ENCODE measurements around the gene AOX1. TPM values are rescaled to one million over a fixed set of nuclear protein-coding genes. Genes with fewer than 3 reads are reported as not detected.
"Not testable (repeated sequence)": the region's sequence is repeated elsewhere in the genome, so short reads cannot be mapped to it uniquely, and the experiment has no call there.

Gene AOX1
- total RNA-seq, 4 donors from 2014 or later = 47.2 to 144 (median 69.8) TPM

DNA sequence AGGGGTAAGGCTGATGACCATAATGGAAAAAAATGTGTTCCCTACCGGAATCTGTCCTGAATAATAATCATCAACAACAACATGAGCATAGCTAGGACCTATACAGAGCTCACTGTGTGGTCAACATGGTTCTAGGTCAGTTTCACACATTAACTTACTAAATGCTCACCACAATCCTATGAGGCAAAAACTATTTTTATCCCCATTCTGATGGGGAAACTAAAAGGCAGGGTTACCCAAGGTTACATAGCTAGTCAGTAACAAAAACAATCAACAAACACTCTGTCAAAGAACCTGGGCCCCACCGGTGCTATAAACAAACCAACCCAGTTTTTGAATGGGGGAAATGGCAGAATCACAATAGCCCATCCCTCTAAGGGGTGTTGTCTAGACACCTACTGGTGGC lies 40.1 kb downstream of the AOX1 start:
- 74 to 75% methylated on average over 2 of the region's 2 CpGs for WGBS, 2 donors
- H3K4me3 ChIP-seq (replicated peaks in 1 of 3) = no peak overlapping the region
- no peak overlapping the region for H3K27ac ChIP-seq
- no peaks in the 10 kb centered on the region for H3K4me1 ChIP-seq
- no peak for DNase-seq
- intact Hi-C loops (cut with DNase I) = no loop called here
- TF ChIP-seq POLR2A (IDR thresholded peaks at IDR 0.05) = no peak
- TF ChIP-seq, protein P1, sequence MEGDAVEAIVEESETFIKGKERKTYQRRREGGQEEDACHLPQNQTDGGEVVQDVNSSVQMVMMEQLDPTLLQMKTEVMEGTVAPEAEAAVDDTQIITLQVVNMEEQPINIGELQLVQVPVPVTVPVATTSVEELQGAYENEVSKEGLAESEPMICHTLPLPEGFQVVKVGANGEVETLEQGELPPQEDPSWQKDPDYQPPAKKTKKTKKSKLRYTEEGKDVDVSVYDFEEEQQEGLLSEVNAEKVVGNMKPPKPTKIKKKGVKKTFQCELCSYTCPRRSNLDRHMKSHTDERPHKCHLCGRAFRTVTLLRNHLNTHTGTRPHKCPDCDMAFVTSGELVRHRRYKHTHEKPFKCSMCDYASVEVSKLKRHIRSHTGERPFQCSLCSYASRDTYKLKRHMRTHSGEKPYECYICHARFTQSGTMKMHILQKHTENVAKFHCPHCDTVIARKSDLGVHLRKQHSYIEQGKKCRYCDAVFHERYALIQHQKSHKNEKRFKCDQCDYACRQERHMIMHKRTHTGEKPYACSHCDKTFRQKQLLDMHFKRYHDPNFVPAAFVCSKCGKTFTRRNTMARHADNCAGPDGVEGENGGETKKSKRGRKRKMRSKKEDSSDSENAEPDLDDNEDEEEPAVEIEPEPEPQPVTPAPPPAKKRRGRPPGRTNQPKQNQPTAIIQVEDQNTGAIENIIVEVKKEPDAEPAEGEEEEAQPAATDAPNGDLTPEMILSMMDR (IDR thresholded peaks at IDR 0.05) = no peak
- H3K36me3 ChIP-seq = no peaks in the 10 kb centered on the region
- H3K27me3 ChIP-seq = no peaks in the 10 kb centered on the region
- H3K9me3 ChIP-seq = no peaks in the 10 kb centered on the region

DNA sequence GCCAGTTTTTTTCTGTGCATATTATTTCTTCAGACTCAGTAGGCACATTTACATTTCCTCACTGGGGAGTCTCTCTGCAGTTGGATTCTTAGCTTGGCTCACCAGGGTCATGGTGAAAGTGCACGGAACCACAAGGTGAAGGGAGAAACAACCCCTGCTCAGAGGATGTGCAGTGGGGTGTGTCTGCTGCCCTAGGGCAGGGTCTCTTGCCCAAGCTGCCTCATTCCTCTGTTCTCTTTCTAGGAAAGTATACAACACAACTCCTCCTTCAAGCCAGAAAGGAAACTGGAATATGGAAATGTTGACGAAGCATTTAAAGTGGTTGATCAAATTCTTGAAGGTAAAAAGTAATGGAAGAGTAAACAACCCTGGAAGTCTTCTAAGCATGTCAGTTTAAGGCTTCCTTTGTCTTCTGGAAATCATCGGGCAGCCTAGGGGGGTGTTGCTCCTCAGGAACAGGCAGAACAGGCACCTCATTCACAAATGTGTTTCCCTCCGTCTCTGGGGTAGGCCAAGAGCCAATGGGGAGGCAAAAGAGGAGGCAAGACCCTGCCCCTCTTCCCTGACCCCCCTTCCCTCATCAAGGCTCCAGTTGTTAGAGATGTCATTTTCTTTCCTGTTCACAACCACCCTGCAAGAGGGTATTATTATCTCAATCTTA lies 41.4 kb downstream of the AOX1 start:
- Histone ChIP-seq H3K4me3 (replicated peaks in 1 of 3) (no peak overlapping the region), H3K4me1 (no peaks in the 10 kb centered on the region), H3K27me3 (no peaks in the 10 kb centered on the region), H3K27ac (no peak overlapping the region), H3K36me3 (no peaks in the 10 kb centered on the region), H3K9me3 (no peaks in the 10 kb centered on the region)
- WGBS, 2 donors = 49 to 63% methylated on average over 4 of the region's 4 CpGs
- TF ChIP-seq, protein P1 (IDR thresholded peaks at IDR 0.05) = no peak
- TF ChIP-seq POLR2A (IDR thresholded peaks at IDR 0.05) = no peak
- DNase-seq = no peak
- intact Hi-C loops (cut with DNase I) = no loop called here

- DNase-seq; H3K4me3 ChIP-seq (replicated peaks in 1 of 3); H3K4me1 ChIP-seq; H3K27me3 ChIP-seq; H3K9me3 ChIP-seq; H3K36me3 ChIP-seq; H3K27ac ChIP-seq; intact Hi-C loops (cut with DNase I): not testable (repeated sequence)
- 71 to 80% methylated on average over 4 of the region's 4 CpGs for WGBS, 2 donors
Measured at GRCh38 chr2:200628461-200628860, 42.6 kb downstream of the AOX1 start.

GRCh38 chr2:200631287-200631686 lies 45.5 kb downstream of the AOX1 start:
- no peak for DNase-seq
- WGBS, 2 donors = 77 to 87% methylated on average over 1 of the region's 1 CpG
- H3K4me3 ChIP-seq (replicated peaks in 1 of 3) = no peak overlapping the region
- no peaks in the 10 kb centered on the region for H3K27me3 ChIP-seq
- H3K9me3 ChIP-seq = no peaks in the 10 kb centered on the region
- H3K27ac ChIP-seq = no peak overlapping the region
- H3K4me1 ChIP-seq = no peaks in the 10 kb centered on the region
- intact Hi-C loops (cut with DNase I) = no loop called here
- no peaks in the 10 kb centered on the region for H3K36me3 ChIP-seq
- TF ChIP-seq, protein P1 (IDR thresholded peaks at IDR 0.05) = no peak
- no peak for TF ChIP-seq POLR2A (IDR thresholded peaks at IDR 0.05)

GRCh38 chr2:200634231-200634964 lies 48.6 kb downstream of the AOX1 start:
- intact Hi-C loops (cut with DNase I) = no loop called here
- Histone ChIP-seq H3K36me3 (no peaks in the 10 kb centered on the region), H3K4me1 (peaks cover 0 to 3% of the 10 kb centered on the region in 2 donors), H3K27ac (no peak overlapping the region), H3K27me3 (no peaks in the 10 kb centered on the region), H3K4me3 (replicated peaks in 1 of 3) (no peak overlapping the region), H3K9me3 (no peaks in the 10 kb centered on the region)
- TF ChIP-seq, protein P1 (IDR thresholded peaks at IDR 0.05) = no peak
- TF ChIP-seq POLR2A (IDR thresholded peaks at IDR 0.05) = no peak
- 87 to 92% methylated on average over 7 of the region's 7 CpGs for WGBS, 2 donors
- DNase-seq = no peak

Measured in thyroid gland (tissue), 4 donors.